ENCODE measurements around the gene BSND. TPM values are rescaled to one million over a fixed set of nuclear protein-coding genes. Genes with fewer than 3 reads are reported as not detected.

Gene BSND
- polyA plus RNA-seq, 1 of the 3 experiments (the other 2 are of a cell fraction): not detected

- no peak for TF ChIP-seq MXI1 (IDR thresholded peaks at IDR 0.05; ENCODE audit: low read depth, low read length)
- no peak for TF ChIP-seq TAF1 (IDR thresholded peaks at IDR 0.05; ENCODE audit: borderline replicate concordance, low read depth, low read length)
- TF ChIP-seq RXRA (IDR thresholded peaks at IDR 0.05; ENCODE audit: borderline replicate concordance, low read depth): no peak
- no peak for TF ChIP-seq RAD21 (IDR thresholded peaks at IDR 0.05; ENCODE audit: low read length)
- no peak for TF ChIP-seq PBX3 (IDR thresholded peaks at IDR 0.05)
- TF ChIP-seq GATA2 (CRISPR knock-in tag; IDR thresholded peaks at IDR 0.05): no peak
- no peak for TF ChIP-seq JUND (IDR thresholded peaks at IDR 0.05)
Measured at GRCh38 chr1:54984131-54984842, 14.4 kb upstream of the BSND start (continued).

- Histone ChIP-seq H3K4me1 (ENCODE audit: control insufficient read depth in 1 of 2, insufficient read depth in 2 of 2, low read depth in 1 of 2, low read length in 1 of 2) (peaks cover 0 to 11% of the 10 kb centered on the region in 2 experiments; a peak in 1 of 4 replicates), H3F3A (replicated peaks; ENCODE audit: insufficient read depth) (no peaks in the 10 kb centered on the region), H2AFZ (ENCODE audit: low read depth) (no peak overlapping the region), H4K20me1 (ENCODE audit: insufficient read depth) (no peaks in the 10 kb centered on the region), H3K4me3 (ENCODE audit: low read depth in 2 of 2, low read length in 1 of 2) (no peak overlapping the region), H3K27ac (ENCODE audit: low read depth in 2 of 2, low read length in 1 of 2) (no peak overlapping the region), H3K9me3 (no peaks in the 10 kb centered on the region), H3K4me2 (no peak overlapping the region), H3K79me2 (ENCODE audit: insufficient read depth) (no peaks in the 10 kb centered on the region), H3K36me3 (replicated peaks in 1 of 2; ENCODE audit: control insufficient read depth in 1 of 2, insufficient read depth in 2 of 2, low read length in 1 of 2) (no peaks in the 10 kb centered on the region), H3K9ac (no peak overlapping the region), H3K27me3 (ENCODE audit: insufficient read depth) (no peaks in the 10 kb centered on the region; the same call in 1 of the 2 replicates), H3K9me2 (no peaks in the 10 kb centered on the region)
- ChIA-PET CTCF (interaction anchor here (1.2 to 11.0 kb wide), 6 partner anchors 11 to 41 kb away, joined by 4 to 123 read pairs (median 32); partner anchors contain the start of gene BSND), POLR2A (no interaction called here)
- no peak for DNase-seq
- WGBS (ENCODE audit: low lambda C conversion rate): 77% methylated on average over 5 of the region's 5 CpGs
- TF ChIP-seq EP300 (IDR thresholded peaks at IDR 0.05; ENCODE audit: borderline replicate concordance in 1 of 2, low read depth in 1 of 2, low read length in 1 of 2) (no peak), NRF1 (IDR thresholded peaks at IDR 0.05; ENCODE audit: low read depth, low read length) (no peak), SIN3A (IDR thresholded peaks at IDR 0.05; ENCODE audit: borderline replicate concordance, low read depth, low read length) (no peak), PBX3 (IDR thresholded peaks at IDR 0.05) (no peak), RCOR1 (IDR thresholded peaks at IDR 0.05; ENCODE audit: low read length) (no peak), RXRA (IDR thresholded peaks at IDR 0.05; ENCODE audit: borderline replicate concordance, low read depth) (no peak), EZH2phosphoT487 (IDR thresholded peaks at IDR 0.05; ENCODE audit: borderline replicate concordance, low read depth) (no peak), JUND (IDR thresholded peaks at IDR 0.05) (no peak), GATA2 (CRISPR knock-in tag; IDR thresholded peaks at IDR 0.05) (no peak), NFIC (IDR thresholded peaks at IDR 0.05; ENCODE audit: borderline replicate concordance) (no peak), FOXJ3 (CRISPR knock-in tag; IDR thresholded peaks at IDR 0.05) (no peak), CTCF (IDR thresholded peaks at IDR 0.05) (no peak), MEF2A (IDR thresholded peaks at IDR 0.05; ENCODE audit: borderline replicate concordance, low read depth) (no peak), TAF1 (IDR thresholded peaks at IDR 0.05; ENCODE audit: borderline replicate concordance, low read depth, low read length) (no peak), USF1 (IDR thresholded peaks at IDR 0.05; ENCODE audit: borderline replicate concordance, low read depth) (no peak), REST (IDR thresholded peaks at IDR 0.05; ENCODE audit: low read depth, low read length) (no peak)
Measured at GRCh38 chr1:54985556-54985955, 13.2 kb upstream of the BSND start.
